SU-DHL-6 (cell line): ENCODE results near the gene SPARC.
"Not testable (repeated sequence)": the region's sequence is repeated elsewhere in the genome, so short reads cannot be mapped to it uniquely, and the experiment has no call there.

ENCODE experiments used
- H2AFZ ChIP-seq: fragments of 200-600 bp; sonication (generic); 2 replicates; pipeline ENCODE4 v1.6.1; 2014; ENCODE audit warnings: low read depth, mild to moderate bottlenecking, moderate library complexity, mixed read lengths, antibody characterized with exemption, low read length; ENCODE audit not compliant: severe bottlenecking
- H3F3A ChIP-seq: fragments of 200-600 bp; shearing (Covaris generic); 2 replicates; pipeline ENCODE4 v1.6.0; 2016; ENCODE audit warnings: antibody characterized with exemption, mild to moderate bottlenecking; ENCODE audit not compliant: insufficient read depth
- H3K27ac ChIP-seq: fragments of 200-600 bp; sonication (generic); 2 replicates; pipeline ENCODE4 v1.5.1; 2016; ENCODE audit warnings: low read depth, mild to moderate bottlenecking, low read length, moderate library complexity, mixed read lengths
- H3K27me3 ChIP-seq: fragments of 200-600 bp; sonication (generic), shearing (Covaris generic); 2 replicates; pipeline ENCODE4 v1.6.0; 2014; ENCODE audit warnings: mild to moderate bottlenecking, low read length
- H3K36me3 ChIP-seq: fragments of 200-600 bp; sonication (generic); 2 replicates; pipeline ENCODE4 v1.6.1; 2014; ENCODE audit warnings: mild to moderate bottlenecking, low read length, mixed read lengths
- H3K4me2 ChIP-seq: fragments of 300-600, 200-600 bp; shearing (Covaris generic), sonication (generic); 2 replicates; pipeline ENCODE4 v1.6.0; 2014; ENCODE audit warnings: low read length, low read depth, mild to moderate bottlenecking; ENCODE audit not compliant: poor library complexity, severe bottlenecking
- H3K4me3 ChIP-seq: fragments of 200-600 bp; sonication (generic); 2 replicates; pipeline ENCODE4 v1.5.1; 2014; ENCODE audit warnings: antibody characterized with exemption, low read length, mild to moderate bottlenecking, mixed read lengths; ENCODE audit not compliant: insufficient read depth, poor library complexity, severe bottlenecking
- H3K79me2 ChIP-seq: fragments of 200-600 bp; sonication (generic); 2 replicates; pipeline ENCODE4 v1.6.1; 2014; ENCODE audit warnings: mild to moderate bottlenecking, low read length, moderate library complexity; ENCODE audit not compliant: insufficient read depth
- H3K9ac ChIP-seq: fragments of 200-600 bp; sonication (generic); 2 replicates; pipeline ENCODE4 v1.7.0; 2014; ENCODE audit warnings: mild to moderate bottlenecking, low read length
- H3K9me2 ChIP-seq: fragments of 200-600 bp; sonication (generic); replicated peaks from 2 replicates; pipeline ENCODE4 v1.6.1; 2014; ENCODE audit warnings: low read length; ENCODE audit not compliant: insufficient read depth
- H3K9me3 ChIP-seq: fragments of 200-600 bp; sonication (generic); 2 replicates; pipeline ENCODE4 v1.6.1; 2014; ENCODE audit warnings: low read length, mixed read lengths; ENCODE audit not compliant: insufficient read depth
- H4K20me1 ChIP-seq: fragments of 200-600 bp; sonication (generic); 2 replicates; pipeline ENCODE4 v1.6.1; 2014; ENCODE audit warnings: low read depth, mild to moderate bottlenecking, antibody characterized with exemption, low read length, moderate library complexity, mixed read lengths
- CTCF ChIP-seq: fragments of 200-600 bp; sonication (generic); IDR thresholded peaks from one replicate; pipeline ENCODE4 v1.5.1; 2017; ENCODE audit warnings: antibody characterized with exemption, mild to moderate bottlenecking, low read length, moderate library complexity; ENCODE audit not compliant: insufficient read depth, poor library complexity, severe bottlenecking
- EZH2phosphoT487 ChIP-seq: fragments of 200-600 bp; sonication (generic), shearing (Covaris generic); conservative IDR thresholded peaks from 2 replicates; pipeline ENCODE4 v1.6.1; 2018; ENCODE audit warnings: mild to moderate bottlenecking, antibody characterized with exemption, low read length, moderate library complexity, mixed read lengths

Gene SPARC

DNA sequence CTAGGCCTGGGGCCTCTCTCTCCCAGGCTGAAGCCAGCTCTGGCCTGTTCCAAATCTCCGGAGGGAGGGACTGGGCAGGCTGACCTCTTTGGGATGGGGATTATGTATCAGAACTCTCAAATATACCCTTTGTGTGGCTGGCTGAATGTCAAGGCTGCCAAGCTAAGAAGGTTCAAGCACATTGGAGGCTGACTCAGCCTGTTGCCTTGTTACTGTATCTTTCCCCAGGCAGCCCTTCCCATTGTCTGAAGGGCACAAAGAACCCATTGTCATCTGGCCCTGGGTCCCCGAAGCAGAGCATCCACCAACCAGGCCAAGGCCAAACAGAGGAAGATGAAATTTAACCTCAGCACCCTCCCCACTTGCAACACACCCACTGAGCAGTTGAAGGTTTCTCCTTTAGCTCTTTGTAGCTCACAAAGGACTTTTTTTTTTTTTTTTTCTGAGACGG lies 7.3 kb upstream of the SPARC start:
- no peak overlapping the region for H3K27ac ChIP-seq
- H3K79me2 ChIP-seq, result no peaks in the 10 kb centered on the region
- H3F3A ChIP-seq, result no peaks in the 10 kb centered on the region
- H3K36me3 ChIP-seq, result no peaks in the 10 kb centered on the region
- no peaks in the 10 kb centered on the region for H3K27me3 ChIP-seq
- H3K9me3 ChIP-seq, result no peaks in the 10 kb centered on the region
- no peak overlapping the region for H3K9ac ChIP-seq
- no peaks in the 10 kb centered on the region for H3K9me2 ChIP-seq
- no peak overlapping the region for H2AFZ ChIP-seq
- H3K4me3 ChIP-seq, result no peak overlapping the region
- H3K4me2 ChIP-seq, result no peak overlapping the region
- H4K20me1 ChIP-seq, result no peaks in the 10 kb centered on the region
- TF ChIP-seq CTCF (no peak), EZH2phosphoT487 (no peak)

- H3K9me3 ChIP-seq, result no peaks in the 10 kb centered on the region
- no peak overlapping the region for H3K4me3 ChIP-seq
- no peak overlapping the region for H2AFZ ChIP-seq
- H3K79me2 ChIP-seq, result no peaks in the 10 kb centered on the region
- H3K9ac ChIP-seq, result no peak overlapping the region
- no peaks in the 10 kb centered on the region for H3K9me2 ChIP-seq
- no peaks in the 10 kb centered on the region for H3K27me3 ChIP-seq
- TF ChIP-seq CTCF (no peak), EZH2phosphoT487 (no peak)
- H3K27ac ChIP-seq, result no peak overlapping the region
- H3K4me2 ChIP-seq, result no peak overlapping the region
- no peaks in the 10 kb centered on the region for H4K20me1 ChIP-seq
- H3K36me3 ChIP-seq, result no peaks in the 10 kb centered on the region
- H3F3A ChIP-seq, result no peaks in the 10 kb centered on the region
Measured at GRCh38 chr5:151692312-151692711, 5.6 kb upstream of the SPARC start.

DNA sequence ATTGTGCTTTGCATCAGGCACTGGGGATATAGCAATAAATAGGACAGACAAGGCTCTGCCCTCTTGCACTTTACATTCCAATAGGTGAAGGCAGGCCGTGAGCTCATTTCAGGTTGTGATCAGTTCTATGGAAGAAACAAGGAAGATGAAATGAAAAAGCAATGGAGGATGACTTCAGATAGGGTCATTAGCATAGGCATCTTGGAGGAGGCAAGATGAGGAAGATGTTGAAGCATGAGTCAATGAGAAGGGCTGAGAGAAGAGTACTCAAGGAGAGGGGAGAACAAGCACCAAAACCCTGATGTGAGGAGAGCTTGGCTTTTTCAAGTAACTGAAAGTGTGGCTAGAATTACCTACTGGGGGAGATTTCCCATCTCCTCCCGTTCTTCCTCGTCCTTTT lies 5.0 kb upstream of the SPARC start:
- no peaks in the 10 kb centered on the region for H3K79me2 ChIP-seq
- H3K36me3 ChIP-seq, result no peaks in the 10 kb centered on the region
- H3K4me2 ChIP-seq, result no peak overlapping the region
- H3K9ac ChIP-seq, result no peak overlapping the region
- no peaks in the 10 kb centered on the region for H4K20me1 ChIP-seq
- no peak overlapping the region for H2AFZ ChIP-seq
- no peaks in the 10 kb centered on the region for H3F3A ChIP-seq
- H3K9me3 ChIP-seq, result no peaks in the 10 kb centered on the region
- no peaks in the 10 kb centered on the region for H3K9me2 ChIP-seq
- H3K27me3 ChIP-seq, result no peaks in the 10 kb centered on the region
- H3K4me3 ChIP-seq, result no peak overlapping the region
- no peak overlapping the region for H3K27ac ChIP-seq
- TF ChIP-seq CTCF, result no peak
- no peak for TF ChIP-seq EZH2phosphoT487

GRCh38 chr5:151689591-151689990 lies 2.9 kb upstream of the SPARC start:
- H3K9me2 ChIP-seq, H3K9ac ChIP-seq, H3F3A ChIP-seq, H4K20me1 ChIP-seq, H3K79me2 ChIP-seq, H3K4me2 ChIP-seq, H3K27ac ChIP-seq, H2AFZ ChIP-seq, H3K9me3 ChIP-seq, H3K36me3 ChIP-seq, H3K27me3 ChIP-seq, H3K4me3 ChIP-seq: not testable (repeated sequence)
